ENCODE data around the gene SBNO1.

SBNO1 gene

GRCh38 chr12:123346946-123347345, 17.7 kb downstream of the SBNO1 start:
- TF ChIP-seq ZFX (IDR thresholded peaks at IDR 0.05): no peak
- TF ChIP-seq, protein P1, sequence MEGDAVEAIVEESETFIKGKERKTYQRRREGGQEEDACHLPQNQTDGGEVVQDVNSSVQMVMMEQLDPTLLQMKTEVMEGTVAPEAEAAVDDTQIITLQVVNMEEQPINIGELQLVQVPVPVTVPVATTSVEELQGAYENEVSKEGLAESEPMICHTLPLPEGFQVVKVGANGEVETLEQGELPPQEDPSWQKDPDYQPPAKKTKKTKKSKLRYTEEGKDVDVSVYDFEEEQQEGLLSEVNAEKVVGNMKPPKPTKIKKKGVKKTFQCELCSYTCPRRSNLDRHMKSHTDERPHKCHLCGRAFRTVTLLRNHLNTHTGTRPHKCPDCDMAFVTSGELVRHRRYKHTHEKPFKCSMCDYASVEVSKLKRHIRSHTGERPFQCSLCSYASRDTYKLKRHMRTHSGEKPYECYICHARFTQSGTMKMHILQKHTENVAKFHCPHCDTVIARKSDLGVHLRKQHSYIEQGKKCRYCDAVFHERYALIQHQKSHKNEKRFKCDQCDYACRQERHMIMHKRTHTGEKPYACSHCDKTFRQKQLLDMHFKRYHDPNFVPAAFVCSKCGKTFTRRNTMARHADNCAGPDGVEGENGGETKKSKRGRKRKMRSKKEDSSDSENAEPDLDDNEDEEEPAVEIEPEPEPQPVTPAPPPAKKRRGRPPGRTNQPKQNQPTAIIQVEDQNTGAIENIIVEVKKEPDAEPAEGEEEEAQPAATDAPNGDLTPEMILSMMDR (conservative IDR thresholded peaks at IDR 0.05): no peak
- H3K27ac ChIP-seq: no peak overlapping the region

- TF ChIP-seq ZFX (IDR thresholded peaks at IDR 0.05): no peak
- TF ChIP-seq, protein P1 (conservative IDR thresholded peaks at IDR 0.05): no peak
- no peak overlapping the region for H3K27ac ChIP-seq
Observed at GRCh38 chr12:123344086-123344485, 20.6 kb downstream of the SBNO1 start.

GRCh38 chr12:123337070-123337469, 27.6 kb downstream of the SBNO1 start:
- TF ChIP-seq ZFX (IDR thresholded peaks at IDR 0.05): no peak
- TF ChIP-seq, protein P1 (conservative IDR thresholded peaks at IDR 0.05): no peak
- no peak overlapping the region for H3K27ac ChIP-seq

GRCh38 chr12:123336530-123336929, 28.1 kb downstream of the SBNO1 start:
- no peak overlapping the region for H3K27ac ChIP-seq
- TF ChIP-seq, protein P1 (conservative IDR thresholded peaks at IDR 0.05): no peak
- TF ChIP-seq ZFX (IDR thresholded peaks at IDR 0.05): no peak

DNA sequence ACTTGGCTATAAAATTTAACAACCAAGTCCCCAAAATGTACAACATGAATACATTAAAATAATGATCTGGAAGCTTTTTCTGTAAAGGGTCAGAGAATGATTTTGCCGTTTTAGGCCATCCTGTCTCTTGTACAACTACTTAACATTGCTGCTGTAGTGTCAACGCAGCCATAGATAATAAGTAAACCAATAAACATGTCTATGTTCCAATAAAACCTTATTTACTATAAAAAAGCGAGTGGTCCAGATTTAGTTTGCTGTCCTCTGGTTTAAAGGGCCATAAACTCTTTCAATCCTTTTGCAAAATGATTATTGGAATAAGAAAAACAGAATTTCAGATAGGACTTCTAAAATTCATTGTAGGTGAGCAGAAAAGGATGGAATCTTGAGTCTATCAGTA, 29.2 kb downstream of the SBNO1 start:
- H3K27ac ChIP-seq: no peak overlapping the region; the same call in 1 of the 2 replicates
- TF ChIP-seq, protein P1 (conservative IDR thresholded peaks at IDR 0.05): no peak
- no peak for TF ChIP-seq ZFX (IDR thresholded peaks at IDR 0.05)

DNA sequence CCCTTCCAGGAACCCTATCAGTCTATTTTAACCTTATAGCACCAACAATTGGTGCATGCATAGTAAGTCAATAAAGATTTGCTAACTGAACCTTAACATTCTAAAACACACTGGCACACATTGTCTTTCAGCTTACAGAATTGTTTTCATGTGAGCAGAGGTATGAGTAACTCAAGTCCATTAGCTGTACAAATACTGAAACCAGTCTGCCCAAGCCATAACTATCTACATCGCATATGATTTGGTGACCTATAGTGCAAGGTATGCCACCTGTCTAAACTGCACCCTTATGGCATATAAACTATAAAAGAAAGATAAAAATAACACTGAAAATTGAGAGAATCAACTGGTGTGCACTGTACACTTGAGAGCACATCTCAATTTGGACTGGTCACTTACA, 34.8 kb downstream of the SBNO1 start:
- H3K27ac ChIP-seq: no peak overlapping the region
- TF ChIP-seq, protein P1 (conservative IDR thresholded peaks at IDR 0.05): no peak
- TF ChIP-seq ZFX (IDR thresholded peaks at IDR 0.05): no peak

DNA sequence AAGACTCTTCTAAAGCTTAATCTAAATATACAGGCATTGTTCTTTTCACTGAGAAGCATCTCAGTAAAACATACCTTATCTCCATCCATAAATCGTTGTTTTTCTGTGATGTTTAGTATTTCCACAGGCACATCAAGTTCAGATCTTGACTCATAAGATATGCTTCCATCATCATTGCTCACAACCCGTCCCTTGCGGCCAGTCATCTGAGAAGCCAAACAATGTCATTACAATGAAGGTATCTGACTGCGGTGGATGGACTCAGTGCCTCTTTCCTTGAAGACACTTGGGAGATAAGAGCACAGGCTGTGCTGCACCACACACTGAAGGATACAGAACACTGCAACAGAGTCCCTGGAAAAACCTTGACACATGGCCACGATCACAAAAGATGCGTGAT, 44.8 kb downstream of the SBNO1 start:
- no peak overlapping the region for H3K27ac ChIP-seq
- TF ChIP-seq, protein P1 (conservative IDR thresholded peaks at IDR 0.05): no peak
- no peak for TF ChIP-seq ZFX (IDR thresholded peaks at IDR 0.05)

Measured in C4-2B (cell line).